ENCODE measurements around the gene IGF1R. TPM values are rescaled to one million over a fixed set of nuclear protein-coding genes. Genes with fewer than 3 reads are reported as not detected.

IGF1R gene
- total RNA-seq, 2 donors from 2014 or later, result 115 to 119 TPM

DNA sequence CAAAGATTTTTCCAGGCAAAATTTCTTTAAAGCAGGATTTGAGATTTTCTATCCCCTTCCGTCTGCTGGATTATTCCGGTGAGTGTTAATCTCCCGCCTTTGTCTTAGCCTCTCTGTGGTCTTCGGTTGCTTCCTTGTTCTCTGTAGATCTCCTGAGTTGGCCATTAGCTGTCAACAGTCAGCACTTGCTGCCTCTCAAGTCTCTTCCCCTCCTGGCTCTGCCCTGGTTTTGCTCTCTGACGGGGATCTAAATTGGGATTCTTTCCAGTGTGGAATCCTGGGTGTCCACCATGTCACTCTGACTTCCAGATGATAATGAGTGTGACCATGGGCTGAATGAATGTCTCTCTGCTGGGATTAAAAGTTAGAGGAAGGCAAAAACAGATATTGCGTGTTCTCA, 121.5 kb downstream of the IGF1R start:
- Mint-ChIP-seq H3K4me3 (no peak overlapping the region), H3K9me3 (no peaks in the 10 kb centered on the region), H3K36me3 (ENCODE audit: low read depth) (no peaks in the 10 kb centered on the region), H3K27ac (no peak overlapping the region), H3K27me3 (ENCODE audit: insufficient read depth) (no peaks in the 10 kb centered on the region), H3K4me1 (peaks cover 73% of the 10 kb centered on the region)
- 85 to 91% methylated on average over 6 of the region's 6 CpGs for WGBS, 2 experiments (ENCODE audit: insufficient coverage in 1 of 2, insufficient read length in 1 of 2)
- Histone ChIP-seq H3K4me1 (ENCODE audit: control insufficient read depth, insufficient read depth, low read length) (peaks cover 32% of the 10 kb centered on the region), H3K36me3 (ENCODE audit: control insufficient read depth, insufficient read depth, low read length) (no peaks in the 10 kb centered on the region), H3K4me3 (ENCODE audit: low read length) (no peak overlapping the region), H3K9ac (ENCODE audit: extremely low read depth, low read length, poor library complexity, severe bottlenecking) (no peak overlapping the region), H3K27me3 (ENCODE audit: control insufficient read depth, insufficient read depth, low read length, poor library complexity, severe bottlenecking) (no peaks in the 10 kb centered on the region), H3K27ac (ENCODE audit: low read depth, low read length) (no peak overlapping the region), H3K9me3 (ENCODE audit: control insufficient read depth, low read length) (no peaks in the 10 kb centered on the region)
- no peak for DNase-seq
- TF ChIP-seq, protein P1, sequence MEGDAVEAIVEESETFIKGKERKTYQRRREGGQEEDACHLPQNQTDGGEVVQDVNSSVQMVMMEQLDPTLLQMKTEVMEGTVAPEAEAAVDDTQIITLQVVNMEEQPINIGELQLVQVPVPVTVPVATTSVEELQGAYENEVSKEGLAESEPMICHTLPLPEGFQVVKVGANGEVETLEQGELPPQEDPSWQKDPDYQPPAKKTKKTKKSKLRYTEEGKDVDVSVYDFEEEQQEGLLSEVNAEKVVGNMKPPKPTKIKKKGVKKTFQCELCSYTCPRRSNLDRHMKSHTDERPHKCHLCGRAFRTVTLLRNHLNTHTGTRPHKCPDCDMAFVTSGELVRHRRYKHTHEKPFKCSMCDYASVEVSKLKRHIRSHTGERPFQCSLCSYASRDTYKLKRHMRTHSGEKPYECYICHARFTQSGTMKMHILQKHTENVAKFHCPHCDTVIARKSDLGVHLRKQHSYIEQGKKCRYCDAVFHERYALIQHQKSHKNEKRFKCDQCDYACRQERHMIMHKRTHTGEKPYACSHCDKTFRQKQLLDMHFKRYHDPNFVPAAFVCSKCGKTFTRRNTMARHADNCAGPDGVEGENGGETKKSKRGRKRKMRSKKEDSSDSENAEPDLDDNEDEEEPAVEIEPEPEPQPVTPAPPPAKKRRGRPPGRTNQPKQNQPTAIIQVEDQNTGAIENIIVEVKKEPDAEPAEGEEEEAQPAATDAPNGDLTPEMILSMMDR (conservative IDR thresholded peaks at IDR 0.05), result no peak

DNA sequence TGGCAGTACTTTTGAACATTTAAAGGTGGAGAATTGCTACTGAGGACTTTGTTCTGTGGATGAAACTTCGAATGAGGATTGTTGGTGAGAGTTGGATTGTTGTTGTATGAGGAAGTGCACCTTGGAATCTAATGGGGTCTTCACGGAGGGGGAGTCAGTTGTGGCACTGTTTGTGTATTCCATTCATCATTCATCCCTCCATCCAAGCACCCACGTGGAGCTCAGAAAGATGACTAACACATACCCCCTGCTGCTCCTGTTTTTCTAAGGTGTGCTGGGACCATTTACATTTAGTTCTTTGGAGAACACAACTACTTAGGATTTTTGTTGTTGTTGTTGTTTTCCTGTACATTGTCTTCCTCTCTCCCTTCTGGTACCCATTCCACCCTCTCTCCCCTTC, 122.6 kb downstream of the IGF1R start:
- Mint-ChIP-seq H3K27me3 (ENCODE audit: insufficient read depth) (no peaks in the 10 kb centered on the region), H3K27ac (no peak overlapping the region), H3K4me3 (no peak overlapping the region), H3K36me3 (ENCODE audit: low read depth) (no peaks in the 10 kb centered on the region), H3K9me3 (no peaks in the 10 kb centered on the region), H3K4me1 (peaks cover 79% of the 10 kb centered on the region)
- TF ChIP-seq, protein P1 (conservative IDR thresholded peaks at IDR 0.05), result no peak
- 48% methylated on average over 3 of the region's 3 CpGs; no CpG with 5 or more reads in 1 of the 2 experiments for WGBS, 2 experiments (ENCODE audit: insufficient coverage in 1 of 2, insufficient read length in 1 of 2)
- no peak for DNase-seq
- H3K36me3 ChIP-seq (ENCODE audit: control insufficient read depth, insufficient read depth, low read length), result no peaks in the 10 kb centered on the region
- no peak overlapping the region for H3K9ac ChIP-seq (ENCODE audit: extremely low read depth, low read length, poor library complexity, severe bottlenecking)
- no peaks in the 10 kb centered on the region for H3K27me3 ChIP-seq (ENCODE audit: control insufficient read depth, insufficient read depth, low read length, poor library complexity, severe bottlenecking)
- peaks cover 40% of the 10 kb centered on the region for H3K4me1 ChIP-seq (ENCODE audit: control insufficient read depth, insufficient read depth, low read length)
- no peak overlapping the region for H3K4me3 ChIP-seq (ENCODE audit: low read length)
- no peaks in the 10 kb centered on the region for H3K9me3 ChIP-seq (ENCODE audit: control insufficient read depth, low read length)
- no peak overlapping the region for H3K27ac ChIP-seq (ENCODE audit: low read depth, low read length)

DNA sequence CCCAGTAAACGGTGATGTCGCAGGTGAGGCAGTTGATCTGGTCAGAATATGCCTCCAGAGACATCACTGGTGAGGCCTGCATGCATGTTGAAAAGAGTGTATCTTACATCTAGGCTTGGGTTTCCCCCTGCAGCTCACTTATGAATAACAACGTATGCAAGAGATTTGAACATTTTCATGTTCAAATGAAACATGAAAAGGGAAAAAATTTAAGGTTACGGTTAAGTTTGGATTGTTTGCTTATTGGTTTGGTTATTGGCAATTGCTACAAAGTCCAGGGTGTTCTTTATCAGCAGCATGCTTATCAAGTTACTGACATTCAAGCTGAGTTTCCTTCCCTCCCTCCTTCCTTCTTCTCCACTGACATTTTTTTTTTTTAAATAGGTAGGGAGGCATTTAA, 123.2 kb downstream of the IGF1R start:
- H3K4me1 Mint-ChIP-seq, result peaks cover 78% of the 10 kb centered on the region
- no peaks in the 10 kb centered on the region for H3K9me3 ChIP-seq (ENCODE audit: control insufficient read depth, low read length)
- no peak overlapping the region for H3K27ac ChIP-seq (ENCODE audit: low read depth, low read length)
- peak overlapping the region; percentile 40 for H3K27ac Mint-ChIP-seq
- peaks cover 43% of the 10 kb centered on the region for H3K4me1 ChIP-seq (ENCODE audit: control insufficient read depth, insufficient read depth, low read length)
- H3K4me3 Mint-ChIP-seq, result no peak overlapping the region
- 81 to 89% methylated on average over 4 of the region's 4 CpGs for WGBS, 2 experiments (ENCODE audit: insufficient coverage in 1 of 2, insufficient read length in 1 of 2)
- no peak overlapping the region for H3K4me3 ChIP-seq (ENCODE audit: low read length)
- no peaks in the 10 kb centered on the region for H3K27me3 Mint-ChIP-seq (ENCODE audit: insufficient read depth)
- no peaks in the 10 kb centered on the region for H3K36me3 Mint-ChIP-seq (ENCODE audit: low read depth)
- no peak overlapping the region for H3K9ac ChIP-seq (ENCODE audit: extremely low read depth, low read length, poor library complexity, severe bottlenecking)
- H3K9me3 Mint-ChIP-seq, result no peaks in the 10 kb centered on the region
- no peaks in the 10 kb centered on the region for H3K27me3 ChIP-seq (ENCODE audit: control insufficient read depth, insufficient read depth, low read length, poor library complexity, severe bottlenecking)
- TF ChIP-seq, protein P1 (conservative IDR thresholded peaks at IDR 0.05), result peak; percentile 13
- no peak for DNase-seq
- no peaks in the 10 kb centered on the region for H3K36me3 ChIP-seq (ENCODE audit: control insufficient read depth, insufficient read depth, low read length)
